Mesenteric fat pad (tissue), 1 donor: Measurements from ENCODE around the gene SLC9A5. TPM values are rescaled to one million over a fixed set of nuclear protein-coding genes. Genes with fewer than 3 reads are reported as not detected.

Experiments used
- DNase-seq: peaks from one replicate; pipeline ENCODE4 v3.0.0-alpha.2; 2020; ENCODE audit warnings: low spot score
- microRNA-seq: library from miRNA; unstranded; fragments of <30 nt; microRNA quantifications from one replicate; pipeline ENCODE4 v1.2.0, GENCODE V29; 2020; ENCODE audit warnings: borderline number of aligned reads
- total RNA-seq: library from RNA; stranded (reverse); fragmentation: NEBNext Ultra II Directional; extraction: Animal tissue kit (Norgen Biotek cat#: 25700); gene quantifications from one replicate; pipeline ENCODE4 v1.2.1, GENCODE V29; 2021
- donor health status: DM: yes; HTN: yes; CAD: no.

SLC9A5 gene
- total RNA-seq, 1 donor from 2014 or later = 0.55 TPM

DNA sequence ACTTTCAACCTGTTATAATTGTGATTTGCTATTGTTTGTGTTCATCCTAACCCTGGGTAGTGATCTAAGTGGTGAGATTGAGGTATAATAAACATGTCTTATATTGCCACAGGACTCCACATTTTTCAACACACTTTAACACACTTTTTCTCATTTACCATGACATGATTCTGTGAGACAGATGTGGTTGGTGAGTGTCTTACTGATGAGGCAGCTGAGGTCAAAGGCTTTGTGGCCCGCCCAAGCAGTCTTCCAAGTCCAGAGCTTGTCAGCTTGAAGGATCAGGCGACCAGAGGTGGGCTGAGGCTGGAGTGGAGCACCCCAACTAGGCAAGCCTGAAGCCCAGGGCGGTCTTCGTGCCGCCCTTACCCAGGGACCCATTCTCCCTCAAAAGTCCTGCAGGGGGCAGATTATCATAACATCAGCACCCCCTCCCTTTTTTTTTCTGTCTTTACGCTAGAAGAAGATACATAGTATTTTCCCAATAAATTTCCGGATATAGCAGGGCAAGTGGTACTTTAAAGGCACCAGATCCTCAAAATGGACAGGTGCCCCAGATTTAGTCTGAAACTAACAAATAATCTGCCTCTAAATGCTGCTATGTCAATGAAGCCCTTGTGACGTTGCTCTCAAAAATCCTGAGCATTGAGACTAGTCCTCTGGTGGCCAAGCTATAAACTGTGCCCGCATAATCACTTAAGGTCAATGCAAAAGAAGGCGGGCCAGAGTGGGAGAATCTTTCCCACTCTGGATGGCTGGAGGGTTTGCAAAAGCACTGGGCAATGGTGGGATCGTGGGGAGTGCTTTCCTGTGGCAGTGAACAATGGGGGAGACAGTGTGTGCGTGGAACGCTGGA, 56.7 kb downstream of the SLC9A5 start:
- DNase-seq = peak; percentile 30

DNA sequence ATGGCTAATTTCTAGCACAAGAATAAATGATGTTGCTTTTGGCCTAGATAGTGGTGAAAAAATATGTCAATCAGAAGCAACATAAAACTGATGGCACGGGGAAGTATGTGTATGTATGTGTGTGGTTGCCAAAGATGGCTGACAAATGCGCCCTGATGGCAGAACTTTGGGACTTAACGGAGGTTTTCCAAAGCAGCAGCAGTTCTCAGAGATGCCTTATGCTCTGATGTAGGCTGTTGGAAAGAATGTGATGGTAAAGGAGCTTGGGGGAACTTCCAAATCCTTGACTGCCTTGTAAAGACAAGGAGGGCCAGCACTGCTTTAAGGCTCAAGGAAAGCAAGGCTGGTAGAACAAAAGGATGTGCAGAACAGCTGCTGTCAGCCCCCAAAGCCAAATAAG, 61.8 kb downstream of the SLC9A5 start:
- DNase-seq = no peak

DNA sequence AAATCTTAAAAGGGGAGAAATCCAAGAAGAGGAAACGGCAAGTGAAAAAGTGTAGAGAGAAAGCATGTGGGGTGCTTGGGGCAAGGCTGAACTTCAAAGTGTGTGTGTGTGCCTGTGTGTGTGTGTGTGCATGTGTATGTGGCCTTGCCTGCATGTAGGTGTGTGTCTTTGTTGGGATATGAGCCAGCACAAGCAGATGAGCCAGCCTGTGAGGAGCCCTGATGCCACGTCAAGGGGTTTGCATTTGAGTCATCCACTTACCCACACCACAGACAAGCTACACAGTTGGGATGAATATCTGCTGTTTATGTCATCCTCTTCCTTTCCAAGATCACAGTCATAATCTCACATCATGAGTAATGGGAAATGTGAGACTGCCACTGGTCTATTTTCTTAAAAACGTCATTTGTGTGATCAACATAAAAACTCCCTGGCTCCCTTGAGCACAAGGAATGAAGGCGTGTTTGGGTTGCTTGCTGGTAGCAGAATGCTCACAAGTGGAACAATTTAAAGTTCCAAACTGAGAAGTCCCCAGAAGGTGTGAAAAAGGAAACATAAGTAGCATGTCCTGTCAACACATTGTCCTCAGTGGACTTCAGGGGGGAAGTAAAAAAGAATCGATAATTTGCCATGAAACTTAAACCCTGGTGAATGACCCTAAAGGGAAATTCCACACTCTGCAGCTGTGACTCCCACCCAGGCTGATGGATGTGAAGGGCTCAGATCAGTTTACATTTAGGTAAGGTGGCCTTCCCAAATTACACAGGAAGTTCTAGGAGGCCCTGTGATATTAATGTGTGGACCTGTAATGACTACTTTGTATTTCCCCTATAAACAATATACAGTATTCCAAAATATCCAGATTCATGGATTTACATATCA, 63.1 kb downstream of the SLC9A5 start:
- DNase-seq = no peak

DNA sequence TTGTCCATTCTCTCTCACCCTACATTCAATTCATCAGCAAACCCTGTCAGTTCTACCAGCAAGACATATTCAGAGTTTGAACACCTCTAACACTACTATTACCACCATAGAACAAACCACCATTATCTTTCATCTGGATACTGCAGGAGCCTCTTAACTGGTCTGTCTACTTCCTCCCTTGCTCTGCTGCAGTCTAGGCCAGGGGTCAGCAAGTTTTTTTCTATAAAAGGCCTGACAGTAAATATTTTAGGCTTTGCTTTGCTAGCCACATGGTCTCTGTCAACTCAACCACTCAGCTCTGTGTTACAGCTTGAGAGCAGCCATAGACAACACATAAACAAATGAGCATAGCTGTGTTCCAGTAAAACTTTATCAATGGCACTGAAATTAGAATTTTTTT, 63.9 kb downstream of the SLC9A5 start:
- no peak for DNase-seq

DNA sequence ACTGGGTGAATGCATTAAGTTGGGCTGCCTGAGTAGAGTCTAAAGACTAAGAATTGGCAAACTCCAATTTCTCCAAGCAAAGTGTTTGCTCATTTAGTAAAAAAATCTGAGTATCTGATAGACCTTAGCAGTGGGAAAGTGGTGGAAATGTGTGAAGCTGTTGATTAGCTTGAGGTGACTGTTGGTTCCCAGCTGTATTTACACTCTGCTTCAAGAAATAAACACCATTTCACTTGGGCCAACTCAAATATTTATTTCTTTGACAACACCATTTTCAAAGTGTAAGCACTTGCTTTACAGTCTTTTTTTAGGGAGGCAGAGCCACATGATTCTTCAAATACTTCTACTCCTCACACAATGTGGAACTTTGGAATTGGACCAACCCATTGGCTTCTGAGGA, 69.1 kb downstream of the SLC9A5 start:
- no peak for DNase-seq

Small RNA genes within 50 kb of the gene (microRNA-seq; reads per million reads assigned to microRNA genes)
- gene MIR328 = 203 reads per million, percentile 58 among the genes with 10 or more reads in this experiment

Other genes starting within 250 kb of the SLC9A5 start
- gene CBFB, start 219.8 kb upstream of the SLC9A5 start, total RNA-seq = 48.7 TPM
- gene PHAF1, start 139.0 kb upstream of the SLC9A5 start, total RNA-seq = 16.1 TPM
- 14.0 TPM for gene B3GNT9, start 98.0 kb upstream of the SLC9A5 start, total RNA-seq
- 19.7 TPM for gene TRADD, start 89.1 kb upstream of the SLC9A5 start, total RNA-seq
- 7.8 TPM for gene FBXL8, start 89.0 kb upstream of the SLC9A5 start, total RNA-seq
- 29.7 TPM for gene HSF4, start 84.2 kb upstream of the SLC9A5 start, total RNA-seq
- 31.3 TPM for gene NOL3, start 78.4 kb upstream of the SLC9A5 start, total RNA-seq
- 14.5 TPM for gene MATCAP1, start 65.0 kb upstream of the SLC9A5 start, total RNA-seq
- gene EXOC3L1, start 58.8 kb upstream of the SLC9A5 start, total RNA-seq = 4.1 TPM
- 68.4 TPM for gene E2F4, start 56.8 kb upstream of the SLC9A5 start, total RNA-seq
- 1.2 TPM for gene ELMO3, start 49.8 kb upstream of the SLC9A5 start, total RNA-seq
- gene TMEM208, start 21.8 kb upstream of the SLC9A5 start, total RNA-seq = 36.5 TPM
- gene FHOD1, start 1.5 kb upstream of the SLC9A5 start, total RNA-seq = 36.6 TPM
- gene PLEKHG4, start 30.6 kb downstream of the SLC9A5 start, total RNA-seq = 4.0 TPM
- not detected for gene KCTD19, start 77.8 kb downstream of the SLC9A5 start, total RNA-seq
- 0.22 TPM for gene LRRC36, start 77.8 kb downstream of the SLC9A5 start, total RNA-seq
- 4.8 TPM for gene TPPP3, start 144.5 kb downstream of the SLC9A5 start, total RNA-seq
- gene ZDHHC1, start 167.5 kb downstream of the SLC9A5 start, total RNA-seq = 9.5 TPM
- gene HSD11B2, start 182.1 kb downstream of the SLC9A5 start, total RNA-seq = 0.71 TPM
- 89.5 TPM for gene ATP6V0D1, start 232.2 kb downstream of the SLC9A5 start, total RNA-seq
- gene AGRP, start 234.6 kb downstream of the SLC9A5 start, total RNA-seq = not detected